GM12878 (cell line): ENCODE data around the gene PLS3. TPM values are rescaled to one million over a fixed set of nuclear protein-coding genes. Genes with fewer than 3 reads are reported as not detected.

Experiments
- ATAC-seq: fragments of 200-7000 bp; cut with Tn5 transposase; 3 replicates; pipeline ENCODE4 v1.9.1; 2020; ENCODE audit warnings: mild to moderate bottlenecking, moderate library complexity
- BruUV-seq: library from RNA; stranded (reverse); fragments of 400-500 nt; replicated peaks from 2 replicates; lab custom pipeline; 2021; lab: Mats Ljungman, UMichigan
- CTCF ChIA-PET: fragments of 300-600 bp; sonication (Branson Sonifier 250); formaldehyde crosslinking; extraction: SDS; loops from one replicate; lab custom pipeline; 2021; ENCODE audit warnings: inconsistent platforms; lab: Yijun Ruan, JAX
- POLR2A ChIA-PET: fragments of 350-600 bp; formaldehyde crosslinking; extraction: SDS; loops from one replicate; lab custom pipeline; 2021; ENCODE audit warnings: inconsistent platforms; lab: Charles Lee
- RAD21 ChIA-PET: fragments of 300-600 bp; sonication (Branson Sonifier 250); formaldehyde crosslinking; loops from one replicate; lab custom pipeline; 2023; ENCODE audit warnings: antibody characterized with exemption; ENCODE audit not compliant: unreplicated experiment; lab: Charles Lee
- SMC1A ChIA-PET: fragments of 300-600 bp; sonication (Branson Sonifier 250); formaldehyde crosslinking; loops from one replicate; lab custom pipeline; 2023; ENCODE audit not compliant: unreplicated experiment, uncharacterized antibody; lab: Charles Lee
- DNase-seq: peaks from one replicate; pipeline ENCODE4 v3.0.0-alpha.2; 2011; ENCODE audit warnings: low read depth, low spot score
- FAIRE-seq: peaks from 3 replicates; lab custom pipeline; 2011; peaks lifted over from hg19 to GRCh38; lab: Jason Lieb, UNC
- H2AFZ ChIP-seq: 2 replicates; pipeline ENCODE4 v1.6.0; 2011; ENCODE audit warnings: low read depth, low read length, control low read depth; ENCODE audit not compliant: control insufficient read depth
- H3K27ac ChIP-seq: 2 replicates; pipeline ENCODE4 v1.5.1; 2011; ENCODE audit warnings: control low read depth; ENCODE audit not compliant: control insufficient read depth, insufficient read depth
- H3K27me3 ChIP-seq, 2 experiments: replicated peaks in 1 of 2; 2 replicates each; pipeline versions ENCODE4 v1.6.0 to v1.6.1; 2011; ENCODE audit warnings: low read length in 1 of 2; ENCODE audit not compliant: control insufficient read depth in 2 of 2, insufficient read depth in 2 of 2
- H3K36me3 ChIP-seq, 2 experiments: 2 replicates each; pipeline ENCODE4 v1.5.1; 2011; ENCODE audit warnings: low read length in 1 of 2; ENCODE audit not compliant: control insufficient read depth in 2 of 2, insufficient read depth in 2 of 2
- H3K4me1 ChIP-seq: 2 replicates; pipeline ENCODE4 v1.6.1; 2011; ENCODE audit warnings: mild to moderate bottlenecking, low read length, moderate library complexity, mixed read lengths; ENCODE audit not compliant: control insufficient read depth, insufficient read depth
- H3K4me2 ChIP-seq: 2 replicates; pipeline ENCODE4 v1.6.0; 2011; ENCODE audit warnings: control low read depth; ENCODE audit not compliant: control insufficient read depth, insufficient read depth
- H3K4me3 ChIP-seq: fragments of 200-600 bp; sonication (generic); 2 replicates; pipeline ENCODE4 v1.5.1; 2016
- H3K79me2 ChIP-seq: 2 replicates; pipeline ENCODE4 v1.6.0; 2011; ENCODE audit warnings: low read length; ENCODE audit not compliant: control insufficient read depth, insufficient read depth
- H3K9ac ChIP-seq: 2 replicates; pipeline ENCODE4 v1.8.0; 2011; ENCODE audit warnings: low read length, control low read depth, mixed read lengths; ENCODE audit not compliant: control insufficient read depth, insufficient read depth
- H3K9me3 ChIP-seq: replicated peaks from 3 replicates; pipeline ENCODE4 v1.5.1; 2011; ENCODE audit warnings: mild to moderate bottlenecking, low read length; ENCODE audit not compliant: control insufficient read depth, insufficient read depth
- H4K20me1 ChIP-seq: 2 replicates; pipeline ENCODE4 v1.6.0; 2011; ENCODE audit not compliant: control insufficient read depth, insufficient read depth
- BACH1 ChIP-seq: fragments of 450-650 bp; IDR thresholded peaks from 2 replicates; pipeline ENCODE4 v1.6.1; 2017; ENCODE audit warnings: mild to moderate bottlenecking, borderline replicate concordance
- NFYA ChIP-seq: IDR thresholded peaks from 2 replicates; pipeline ENCODE4 v1.6.1; 2011; ENCODE audit warnings: low read depth, mild to moderate bottlenecking, low read length, improper control_type of control experiment, borderline replicate concordance
- PKNOX1 ChIP-seq: fragments of 450-650 bp; IDR thresholded peaks from 2 replicates; pipeline ENCODE4 v1.6.1; 2016; ENCODE audit warnings: mild to moderate bottlenecking
- SMAD5 ChIP-seq: IDR thresholded peaks from 2 replicates; pipeline ENCODE4 v1.6.1; 2016; ENCODE audit warnings: antibody characterized with exemption, low read depth
- SRF ChIP-seq, 2 experiments: IDR thresholded peaks; 2 replicates each; pipeline ENCODE4 v1.6.1; 2011; ENCODE audit warnings: low read depth in 2 of 2, low read length in 2 of 2, mild to moderate bottlenecking in 1 of 2, moderate library complexity in 1 of 2
- TCF12 ChIP-seq: IDR thresholded peaks from 2 replicates; pipeline ENCODE4 v1.6.1; 2011; ENCODE audit warnings: low read depth, mild to moderate bottlenecking, low read length
- WRNIP1 ChIP-seq: IDR thresholded peaks from 2 replicates; pipeline ENCODE4 v1.6.1; 2011; ENCODE audit warnings: low read depth, low read length, improper control_type of control experiment, borderline replicate concordance
- in situ Hi-C: fragments of 300-500 bp; cut with MboI; formaldehyde crosslinking; loops from 9 replicates; pipeline ENCODE4 v1.14.3; 2018; ENCODE audit warnings: mixed read lengths
- intact Hi-C: fragments of 100-400 bp; cut with micrococcal nuclease; formaldehyde crosslinking; loops from one replicate; pipeline ENCODE4 v1.14.2; 2022; ENCODE audit not compliant: unreplicated experiment
- polyA plus RNA-seq, 11 experiments: library from polyadenylated mRNA; depleted of rRNA in 4 of 11; unstranded in 6 of 11; stranded (reverse) in 5 of 11; fragments of >200 nt; fragmentation: Nextera tagmentation in 4 of 11; fragmentation: Illumina TruSeq in 1 of 11; extraction: Ambion mirVana in 4 of 11; extraction: Trizol in 1 of 11; gene quantifications; 1 replicate in 1 of 11; 2 replicates in 10 of 11; pipeline versions ENCODE4 v1.2.1 to v1.2.3, GENCODE V29; 2011 to 2016; ENCODE audit warnings: inconsistent platforms in 2 of 11, missing spikeins in 2 of 11, low read depth in 1 of 11
- total RNA-seq, 4 experiments: library from RNA; depleted of rRNA in 3 of 4; stranded (reverse); fragments of >200 nt in 3 of 4; fragmentation: Illumina TruSeq in 1 of 4; extraction: Trizol in 1 of 4; gene quantifications; 2 replicates each; pipeline versions ENCODE4 v1.2.1 to v1.2.3, GENCODE V29; 2013 to 2021
- TF ChIP-seq, protein P1 (sequence below): IDR thresholded peaks from 2 replicates; pipeline ENCODE4 v1.6.1; 2012; ENCODE audit warnings: low read length, inconsistent platforms

PLS3 gene
- total and polyA plus RNA-seq, 10 of the 15 experiments (the other 5 are each of a cell fraction or from before 2014, with no cell fraction given) = 47.6 to 236 (median 174) TPM

DNA sequence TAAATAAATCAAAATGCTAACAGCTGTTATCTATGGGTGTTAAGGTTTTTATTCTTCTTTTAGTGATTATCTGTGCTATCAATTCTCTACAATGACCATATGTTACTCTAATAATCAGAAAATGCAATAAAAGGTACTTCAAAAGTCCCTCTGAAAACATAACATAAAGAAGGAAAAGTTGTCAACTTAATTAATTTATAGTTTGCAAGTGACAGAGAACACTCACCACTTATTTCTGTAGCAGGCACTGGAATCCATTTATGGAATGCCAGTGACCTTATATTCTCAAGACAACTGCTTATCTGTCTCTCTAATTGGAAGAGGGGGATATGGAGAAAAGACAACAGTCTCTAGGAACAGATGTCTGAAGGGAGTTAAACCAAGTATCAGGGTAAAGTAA is 25.6 kb upstream of the PLS3 start:
- SMC1A ChIA-PET = no interaction called here
- BruUV-seq = no TSS peak
- RAD21 ChIA-PET = no interaction called here
- Histone ChIP-seq H3K36me3 (no peaks in the 10 kb centered on the region), H3K4me1 (no peaks in the 10 kb centered on the region), H4K20me1 (no peaks in the 10 kb centered on the region), H3K9ac (no peak overlapping the region), H3K27ac (no peak overlapping the region), H3K27me3 (no peaks in the 10 kb centered on the region; a peak in 1 of 4 replicates), H3K9me3 (no peaks in the 10 kb centered on the region; the same call in 2 of the 3 replicates), H3K79me2 (no peaks in the 10 kb centered on the region), H2AFZ (no peak overlapping the region), H3K4me2 (no peak overlapping the region), H3K4me3 (no peak overlapping the region)
- intact Hi-C loops = no loop called here
- ATAC-seq (no peak), FAIRE-seq (no peak), DNase-seq (no peak)
- POLR2A ChIA-PET = no interaction called here
- TF ChIP-seq, protein P1, sequence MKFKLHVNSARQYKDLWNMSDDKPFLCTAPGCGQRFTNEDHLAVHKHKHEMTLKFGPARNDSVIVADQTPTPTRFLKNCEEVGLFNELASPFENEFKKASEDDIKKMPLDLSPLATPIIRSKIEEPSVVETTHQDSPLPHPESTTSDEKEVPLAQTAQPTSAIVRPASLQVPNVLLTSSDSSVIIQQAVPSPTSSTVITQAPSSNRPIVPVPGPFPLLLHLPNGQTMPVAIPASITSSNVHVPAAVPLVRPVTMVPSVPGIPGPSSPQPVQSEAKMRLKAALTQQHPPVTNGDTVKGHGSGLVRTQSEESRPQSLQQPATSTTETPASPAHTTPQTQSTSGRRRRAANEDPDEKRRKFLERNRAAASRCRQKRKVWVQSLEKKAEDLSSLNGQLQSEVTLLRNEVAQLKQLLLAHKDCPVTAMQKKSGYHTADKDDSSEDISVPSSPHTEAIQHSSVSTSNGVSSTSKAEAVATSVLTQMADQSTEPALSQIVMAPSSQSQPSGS = no peak
- no peak for TF ChIP-seq SMAD5
- no peak for TF ChIP-seq TCF12
- no peak for TF ChIP-seq SRF (IDR thresholded peaks at IDR 0.05; ENCODE audit: low read depth in 2 of 2, low read length in 2 of 2)
- TF ChIP-seq BACH1 = no peak
- no peak for TF ChIP-seq WRNIP1
- no peak for TF ChIP-seq NFYA
- TF ChIP-seq PKNOX1 = no peak
- in situ Hi-C loops = no loop called here
- CTCF ChIA-PET = no interaction called here
